Left ventricle myocardium inferior (tissue), 1 donor: ENCODE measurements around the gene DHRS3. TPM values are rescaled to one million over a fixed set of nuclear protein-coding genes. Genes with fewer than 3 reads are reported as not detected.
"Not testable (repeated sequence)": the region's sequence is repeated elsewhere in the genome, so short reads cannot be mapped to it uniquely, and the experiment has no call there.

Source experiments
- DNase-seq: peaks from one replicate; pipeline ENCODE4 v3.0.0-alpha.2; 2020
- H3K27ac ChIP-seq: fragments of 200-600 bp; replicated peaks from 2 replicates; pipeline ENCODE4 v1.8.0; 2021
- H3K27me3 ChIP-seq: fragments of 200-600 bp; 2 replicates; pipeline ENCODE4 v1.8.0; 2021; ENCODE audit warnings: low read depth
- H3K36me3 ChIP-seq: fragments of 200-600 bp; 2 replicates; pipeline ENCODE4 v1.8.0; 2021
- H3K4me1 ChIP-seq: fragments of 200-600 bp; 2 replicates; pipeline ENCODE4 v1.8.0; 2021
- H3K4me3 ChIP-seq: fragments of 200-600 bp; 2 replicates; pipeline ENCODE4 v1.8.0; 2021; ENCODE audit warnings: mild to moderate bottlenecking, moderate library complexity
- H3K9me3 ChIP-seq: fragments of 200-600 bp; replicated peaks from 2 replicates; pipeline ENCODE4 v1.8.0; 2021
- CTCF ChIP-seq: fragments of 200-600 bp; IDR thresholded peaks from 2 replicates; pipeline ENCODE4 v1.8.0; 2021; ENCODE audit warnings: antibody characterized with exemption, mild to moderate bottlenecking, borderline replicate concordance
- intact Hi-C: fragments of 100-400 bp; cut with micrococcal nuclease; formaldehyde crosslinking; loops from one replicate; pipeline ENCODE4 v1.11.0; 2022
- total RNA-seq: library from RNA; stranded (reverse); fragmentation: NEBNext Ultra II Directional; extraction: Animal tissue kit (Norgen Biotek cat#: 25700); gene quantifications from one replicate; pipeline ENCODE4 v1.2.1, GENCODE V29; 2021
- donor health status: DM: no; HTN: yes; CAD: no; lungs with severe emphysema.

The DHRS3 gene
- total RNA-seq, 1 donor from 2014 or later, result 89.7 TPM

- H3K36me3 ChIP-seq, result peaks cover 55% of the 10 kb centered on the region
- peaks cover 30% of the 10 kb centered on the region for H3K4me1 ChIP-seq
- intact Hi-C loops, result no loop called here
- no peak overlapping the region for H3K4me3 ChIP-seq
- no peak for DNase-seq
- no peaks in the 10 kb centered on the region for H3K27me3 ChIP-seq
- TF ChIP-seq CTCF, result no peak
- no peak overlapping the region for H3K27ac ChIP-seq
- peaks cover 12% of the 10 kb centered on the region for H3K9me3 ChIP-seq
Measured at GRCh38 chr1:12568009-12568767, 49.8 kb downstream of the DHRS3 start.

- intact Hi-C loops, result no loop called here
- no peak for DNase-seq
- Histone ChIP-seq H3K36me3 (peaks cover 52% of the 10 kb centered on the region), H3K9me3 (peaks cover 20% of the 10 kb centered on the region), H3K4me3 (no peak overlapping the region), H3K4me1 (peaks cover 21% of the 10 kb centered on the region), H3K27ac (peak overlapping the region; percentile 68), H3K27me3 (no peaks in the 10 kb centered on the region)
- no peak for TF ChIP-seq CTCF
Measured at GRCh38 chr1:12567288-12567819, 50.7 kb downstream of the DHRS3 start.

GRCh38 chr1:12566484-12567287, 51.3 kb downstream of the DHRS3 start:
- Histone ChIP-seq H3K36me3 (peaks cover 45% of the 10 kb centered on the region), H3K27ac (peak overlapping the region; percentile 68), H3K4me3 (no peak overlapping the region), H3K4me1 (peaks cover 19% of the 10 kb centered on the region), H3K9me3 (peaks cover 22% of the 10 kb centered on the region), H3K27me3 (no peaks in the 10 kb centered on the region)
- DNase-seq, result no peak
- intact Hi-C loops, result no loop called here
- TF ChIP-seq CTCF, result no peak

- peaks cover 38% of the 10 kb centered on the region for H3K36me3 ChIP-seq
- no peak for TF ChIP-seq CTCF
Measured at GRCh38 chr1:12565966-12566352, 52.1 kb downstream of the DHRS3 start.

GRCh38 chr1:12565094-12565965, 52.7 kb downstream of the DHRS3 start:
- Histone ChIP-seq H3K4me1 (peaks cover 19% of the 10 kb centered on the region), H3K4me3 (no peak overlapping the region), H3K36me3 (peaks cover 32% of the 10 kb centered on the region), H3K9me3 (peaks cover 22% of the 10 kb centered on the region), H3K27ac (peak overlapping the region; percentile 68), H3K27me3 (no peaks in the 10 kb centered on the region)
- DNase-seq, result no peak
- TF ChIP-seq CTCF, result no peak
- intact Hi-C loops, result no loop called here

More at GRCh38 chr1:12565966-12566352, 52.1 kb downstream of the DHRS3 start:
- peaks cover 19% of the 10 kb centered on the region for H3K4me1 ChIP-seq
- H3K27ac ChIP-seq, result peak overlapping the region; percentile 68
- H3K27me3 ChIP-seq, result no peaks in the 10 kb centered on the region
- intact Hi-C loops, result no loop called here
- peaks cover 22% of the 10 kb centered on the region for H3K9me3 ChIP-seq
- DNase-seq, result no peak
- no peak overlapping the region for H3K4me3 ChIP-seq

GRCh38 chr1:12564251-12564650, 53.8 kb downstream of the DHRS3 start:
- Histone ChIP-seq H3K4me1 (peaks cover 19% of the 10 kb centered on the region), H3K27ac (peak overlapping the region; percentile 68), H3K9me3 (peaks cover 22% of the 10 kb centered on the region), H3K36me3 (peaks cover 21% of the 10 kb centered on the region)
- DNase-seq, H3K4me3 ChIP-seq, intact Hi-C loops, H3K27me3 ChIP-seq: not testable (repeated sequence)
